HepG2 (cell line): ENCODE results near the gene DMXL1. TPM values are rescaled to one million over a fixed set of nuclear protein-coding genes. Genes with fewer than 3 reads are reported as not detected.

ENCODE experiments used
- ATAC-seq: fragments of 200-7000 bp; cut with Tn5 transposase; 3 replicates; pipeline ENCODE4 v1.9.1; 2020; ENCODE audit warnings: mild to moderate bottlenecking, moderate library complexity
- BruUV-seq: library from RNA; stranded (reverse); fragments of 400-500 nt; replicated peaks from 2 replicates; lab custom pipeline; 2021; lab: Mats Ljungman, UMichigan
- CTCF ChIA-PET: fragments of 300-600 bp; formaldehyde crosslinking; extraction: SDS; loops from one replicate; lab custom pipeline; 2021; ENCODE audit warnings: low total read pairs, inconsistent platforms, low intra/inter-chr PET ratio; lab: Yijun Ruan, JAX
- POLR2A ChIA-PET: fragments of 350-600 bp; sonication (Branson Sonifier 250); formaldehyde crosslinking; loops from one replicate; lab custom pipeline; 2020; ENCODE audit warnings: antibody characterized with exemption, inconsistent platforms; lab: Yijun Ruan, JAX
- DNase-seq: peaks from one replicate; pipeline ENCODE4 v3.0.0-alpha.2; 2015; ENCODE audit warnings: low spot score
- FAIRE-seq: peaks from 3 replicates; lab custom pipeline; 2011; peaks lifted over from hg19 to GRCh38; lab: Jason Lieb, UNC
- H2AFZ ChIP-seq: one replicate; pipeline ENCODE4 v1.6.1; 2011; ENCODE audit warnings: low read length, inconsistent platforms
- H3K27ac ChIP-seq: fragments of 300-600 bp; 3 replicates; pipeline ENCODE4 v1.8.0; 2011; ENCODE audit warnings: mixed run types, mild to moderate bottlenecking, mixed read lengths, low read length, inconsistent platforms; ENCODE audit not compliant: insufficient read depth; ENCODE audit errors: extremely low read length
- H3K27me3 ChIP-seq, 2 experiments: fragments of 200-600 bp in 1 of 2; 2 replicates in 1 of 2; 3 replicates in 1 of 2; pipeline versions ENCODE4 v1.6.0 to v1.8.0; 2011; ENCODE audit warnings: low read length in 2 of 2, mild to moderate bottlenecking in 2 of 2, moderate library complexity in 2 of 2, inconsistent platforms in 1 of 2; ENCODE audit not compliant: insufficient read depth in 2 of 2, control insufficient read depth in 1 of 2
- H3K36me3 ChIP-seq, 2 experiments: fragments of 200-600 bp in 1 of 2; replicated peaks in 1 of 2; 2 replicates in 1 of 2; 3 replicates in 1 of 2; pipeline versions ENCODE4 v1.5.1 to v1.8.0; 2011; ENCODE audit warnings: low read length in 2 of 2, inconsistent platforms in 1 of 2; ENCODE audit not compliant: insufficient read depth in 2 of 2, control insufficient read depth in 1 of 2
- H3K4me1 ChIP-seq: 2 replicates; pipeline ENCODE4 v1.5.1; 2012; ENCODE audit warnings: low read length, inconsistent platforms; ENCODE audit not compliant: insufficient read depth
- H3K4me2 ChIP-seq: 2 replicates; pipeline ENCODE4 v1.6.0; 2011; ENCODE audit warnings: low read depth, low read length, inconsistent platforms
- H3K4me3 ChIP-seq, 3 experiments: fragments of 200-600 bp in 1 of 3; sonication (generic), shearing (Covaris generic) in 1 of 3; replicated peaks in 1 of 3; 2 replicates each; pipeline ENCODE4 v1.5.1; 2011 to 2016; ENCODE audit warnings: low read length in 3 of 3, inconsistent platforms in 2 of 3, low read depth in 2 of 3, mild to moderate bottlenecking in 2 of 3, control low read depth in 1 of 3, mixed read lengths in 1 of 3; ENCODE audit not compliant: insufficient read depth in 1 of 3
- H3K79me2 ChIP-seq: one replicate; pipeline ENCODE4 v1.6.1; 2011; ENCODE audit warnings: low read length, inconsistent platforms; ENCODE audit not compliant: insufficient read depth
- H3K9ac ChIP-seq: 2 replicates; pipeline ENCODE4 v1.6.0; 2011; ENCODE audit warnings: mild to moderate bottlenecking, low read depth, low read length, inconsistent platforms; ENCODE audit not compliant: insufficient read depth
- H3K9me3 ChIP-seq: 2 replicates; pipeline ENCODE4 v1.5.1; 2012; ENCODE audit warnings: mild to moderate bottlenecking, low read length
- H4K20me1 ChIP-seq: 2 replicates; pipeline ENCODE4 v1.6.0; 2011; ENCODE audit warnings: inconsistent platforms, mild to moderate bottlenecking, low read length, moderate library complexity; ENCODE audit not compliant: insufficient read depth
- BHLHE40 ChIP-seq: IDR thresholded peaks from 2 replicates; pipeline ENCODE4 v1.6.1; 2011; ENCODE audit warnings: low read length, improper control_type of control experiment
- GTF3A ChIP-seq: sonication (generic); formaldehyde crosslinking; conservative IDR thresholded peaks from 2 replicates; pipeline ENCODE4 v1.4.0; 2020; ENCODE audit warnings: mild to moderate bottlenecking, missing genetic modification reagents
- HCFC1 ChIP-seq: fragments of 150-350 bp; IDR thresholded peaks from 2 replicates; pipeline ENCODE4 v1.6.1; 2014; ENCODE audit warnings: low read depth, low read length
- HNRNPL ChIP-seq: fragments of 200-400 bp; formaldehyde crosslinking; IDR thresholded peaks from 2 replicates; pipeline ENCODE4 v1.6.1; 2017; ENCODE audit warnings: mild to moderate bottlenecking, low read depth, low read length
- SATB2 ChIP-seq: sonication (generic); formaldehyde crosslinking; IDR thresholded peaks from 2 replicates; pipeline ENCODE4 v1.5.0; 2020; ENCODE audit warnings: missing genetic modification reagents
- SMARCE1 ChIP-seq: fragments of 450-650 bp; IDR thresholded peaks from 2 replicates; pipeline ENCODE4 v1.6.1; 2017; ENCODE audit warnings: borderline replicate concordance
- TEAD3 ChIP-seq: optimal IDR thresholded peaks from 2 replicates; pipeline ENCODE3; 2016; ENCODE audit warnings: borderline replicate concordance
- TFAP4 ChIP-seq: sonication (generic); IDR thresholded peaks from 2 replicates; pipeline ENCODE4 v1.6.1; 2016; ENCODE audit warnings: low read depth, borderline replicate concordance
- ZNF280B ChIP-seq: sonication (generic); formaldehyde crosslinking; IDR thresholded peaks from 2 replicates; pipeline ENCODE4 v1.5.0; 2020; ENCODE audit warnings: missing genetic modification reagents, mild to moderate bottlenecking, borderline replicate concordance
- ZNF362 ChIP-seq: sonication (generic); formaldehyde crosslinking; IDR thresholded peaks from 2 replicates; pipeline ENCODE4 v1.4.0; 2020; ENCODE audit warnings: missing genetic modification reagents, mild to moderate bottlenecking, borderline replicate concordance
- ZNF414 ChIP-seq: sonication (generic); formaldehyde crosslinking; IDR thresholded peaks from 2 replicates; pipeline ENCODE4 v1.5.0; 2020; ENCODE audit warnings: missing genetic modification reagents
- ZNF598 ChIP-seq: sonication (generic); formaldehyde crosslinking; IDR thresholded peaks from 2 replicates; pipeline ENCODE4 v1.5.1; 2020; ENCODE audit warnings: mild to moderate bottlenecking, missing genetic modification reagents, borderline replicate concordance
- ZNF713 ChIP-seq: sonication (generic); formaldehyde crosslinking; IDR thresholded peaks from 2 replicates; pipeline ENCODE4 v1.4.0; 2020; ENCODE audit warnings: mild to moderate bottlenecking, missing genetic modification reagents
- ZSCAN9 ChIP-seq: IDR thresholded peaks from 2 replicates; pipeline ENCODE4 v1.6.1; 2016; ENCODE audit warnings: borderline replicate concordance
- WGBS: methylation state at CpG from one replicate; pipeline ENCODE4 v1.1.6; 2017; ENCODE audit warnings: low lambda C conversion rate; 5-methylcytosine and 5-hydroxymethylcytosine counted together
- in situ Hi-C: cut with HindIII; loops from 2 replicates; pipeline ENCODE4 v1.10.0; 2017; ENCODE audit warnings: low pct_unique_long_range_greater_than_20kb; ENCODE audit not compliant: extremely low pct_ligation_motif_present
- intact Hi-C: fragments of 100-400 bp; cut with micrococcal nuclease; formaldehyde crosslinking; loops from one replicate; pipeline ENCODE4 v1.10.0; 2022; ENCODE audit not compliant: unreplicated experiment
- polyA plus RNA-seq, 8 experiments: library from polyadenylated mRNA; depleted of rRNA in 3 of 8; stranded (reverse) in 7 of 8; unstranded in 1 of 8; fragments of >200 nt; fragmentation: Illumina TruSeq in 4 of 8; extraction: Trizol in 4 of 8; gene quantifications; 2 replicates each; pipeline versions ENCODE4 v1.2.1 to v1.2.3, GENCODE V29; 2011 to 2016; ENCODE audit warnings: low read depth in 4 of 8, missing spikeins in 1 of 8, mixed read lengths in 1 of 8; ENCODE audit not compliant: insufficient read depth in 1 of 8
- total RNA-seq, 5 experiments: library from RNA; depleted of rRNA; stranded (reverse); fragments of >200 nt; fragmentation: Illumina TruSeq; extraction: Trizol; gene quantifications; 2 replicates each; pipeline ENCODE4 v1.2.3, GENCODE V29; 2016; ENCODE audit warnings: low read depth in 1 of 5

Gene DMXL1
- total and polyA plus RNA-seq, 2 of the 13 experiments (the other 11 are each of a cell fraction or from before 2014, with no cell fraction given), result 6.9 to 18.6 TPM

GRCh38 chr5:119049824-119050449 is 20.9 kb upstream of the DMXL1 start:
- no peak for FAIRE-seq

More at GRCh38 chr5:119049824-119050449, 20.9 kb upstream of the DMXL1 start:
- ATAC-seq (no peak), DNase-seq (no peak)
- no peak overlapping the region for H2AFZ ChIP-seq
- ChIA-PET POLR2A (no interaction called here), CTCF (no interaction called here)
- WGBS, result 50% methylated on average over 7 of the region's 7 CpGs
- in situ Hi-C loops (no loop called here), intact Hi-C loops (no loop called here)
- no peaks in the 10 kb centered on the region for H3K27me3 ChIP-seq
- peaks cover 25% of the 10 kb centered on the region for H3K4me1 ChIP-seq
- no TSS peak for BruUV-seq
- no peak overlapping the region for H3K27ac ChIP-seq
- H3K9ac ChIP-seq, result no peak overlapping the region
- no peaks in the 10 kb centered on the region for H3K36me3 ChIP-seq
- no peak overlapping the region for H3K4me3 ChIP-seq
- TF ChIP-seq ZNF362 (CRISPR knock-in tag), result peak; percentile 41; the same call in 1 of the 2 replicates
- no peak for TF ChIP-seq ZNF713 (CRISPR knock-in tag)
- no peak for TF ChIP-seq HCFC1
- TF ChIP-seq GTF3A (CRISPR knock-in tag), result no peak
- peak; percentile 37 for TF ChIP-seq TEAD3 (CRISPR knock-in tag)
- TF ChIP-seq SATB2 (CRISPR knock-in tag), result no peak
- no peak for TF ChIP-seq HNRNPL
- no peak for TF ChIP-seq ZSCAN9 (CRISPR knock-in tag)
- TF ChIP-seq TFAP4, result peak; percentile 83
- TF ChIP-seq ZNF280B (CRISPR knock-in tag), result no peak
- TF ChIP-seq BHLHE40, result no peak
- no peak for TF ChIP-seq ZNF414 (CRISPR knock-in tag)
- no peak for TF ChIP-seq SMARCE1
- TF ChIP-seq ZNF598 (CRISPR knock-in tag), result no peak
- no peaks in the 10 kb centered on the region for H4K20me1 ChIP-seq
- no peaks in the 10 kb centered on the region for H3K9me3 ChIP-seq
- no peak overlapping the region for H3K4me2 ChIP-seq
- no peaks in the 10 kb centered on the region for H3K79me2 ChIP-seq
